Stimulated activated CD8-positive, alpha-beta memory T cell treated with anti-CD3 and anti-CD28 coated beads, Interleukin-15, amount 100 ng/mL, for 24 hours (primary cell): ENCODE measurements around the gene NOP9.

ENCODE experiments used
- DNase-seq: peaks from one replicate; pipeline ENCODE4 v3.0.0-alpha.2; 2020; ENCODE audit warnings: low read depth

Gene NOP9

GRCh38 chr14:24308342-24309124 is 8.9 kb downstream of the NOP9 start:
- no peak for DNase-seq

GRCh38 chr14:24309538-24310264 is 10.1 kb downstream of the NOP9 start, which contains the start of gene LTB4R2:
TSS of gene LTB4R2 (plus strand) at chr14:24310140. CDS start at chr14:24310665, 525 bp downstream.
- DNase-seq: no peak

GRCh38 chr14:24310265-24310645 is 10.6 kb downstream of the NOP9 start:
- no peak for DNase-seq

- DNase-seq: no peak
Measured at GRCh38 chr14:24310646-24311604, 11.3 kb downstream of the NOP9 start, which contains the start of gene LTB4R. TSS of gene LTB4R (plus strand) at chr14:24311502. CDS start at chr14:24315652, 4,150 bp downstream.

- DNase-seq: no peak
Measured at GRCh38 chr14:24311837-24312615, 12.4 kb downstream of the NOP9 start.

- no peak for DNase-seq
Measured at GRCh38 chr14:24312736-24313507, 13.3 kb downstream of the NOP9 start.

GRCh38 chr14:24313913-24314312 is 14.3 kb downstream of the NOP9 start:
- DNase-seq: no peak

- no peak for DNase-seq
Measured at GRCh38 chr14:24314377-24315193, 14.9 kb downstream of the NOP9 start.

- DNase-seq: no peak
Measured at GRCh38 chr14:24315243-24315806, 15.7 kb downstream of the NOP9 start.

- no peak for DNase-seq
Measured at GRCh38 chr14:24315807-24316596, 16.4 kb downstream of the NOP9 start.

GRCh38 chr14:24316597-24316950 is 16.9 kb downstream of the NOP9 start:
- no peak for DNase-seq

GRCh38 chr14:24317141-24317928 is 17.7 kb downstream of the NOP9 start:
- no peak for DNase-seq

GRCh38 chr14:24321212-24321975 is 21.7 kb downstream of the NOP9 start:
- no peak for DNase-seq

- no peak for DNase-seq
Measured at GRCh38 chr14:24322672-24323071, 23.0 kb downstream of the NOP9 start.

GRCh38 chr14:24323341-24323740 is 23.7 kb downstream of the NOP9 start:
- DNase-seq: no peak

GRCh38 chr14:24324024-24324423 is 24.4 kb downstream of the NOP9 start:
- no peak for DNase-seq

GRCh38 chr14:24325041-24325530 is 25.4 kb downstream of the NOP9 start:
- no peak for DNase-seq
